ENCODE data around the gene CENPH.

- TF ChIP-seq EZH2 (IDR thresholded peaks at IDR 0.05) (no peak), POLR2AphosphoS5 (IDR thresholded peaks at IDR 0.05; ENCODE audit: borderline replicate concordance, low read depth, low read length) (no peak)
Observed at GRCh38 chr5:69149676-69150010, 39.7 kb upstream of the CENPH start.

All from SK-N-MC (cell line).